B cell (primary cell): ENCODE measurements around the gene DPP10. TPM values are rescaled to one million over a fixed set of nuclear protein-coding genes. Genes with fewer than 3 reads are reported as not detected.

ENCODE experiments used
- ATAC-seq: fragments of 200-7000 bp; cut with Tn5 transposase; one replicate; pipeline ENCODE4 v1.10.0; 2021; ENCODE audit warnings: low read depth, mild to moderate bottlenecking, moderate number of reproducible peaks, moderate library complexity
- CTCF ChIA-PET: fragments of 350-600 bp; sonication (Branson Sonifier 250); formaldehyde crosslinking; loops from one replicate; lab custom pipeline; 2021; ENCODE audit warnings: antibody characterized with exemption, inconsistent platforms; lab: Charles Lee
- POLR2A ChIA-PET: fragments of 350-600 bp; sonication (Branson Sonifier 250); formaldehyde crosslinking; loops from one replicate; lab custom pipeline; 2021; ENCODE audit warnings: antibody characterized with exemption; lab: Charles Lee
- DNase-seq: peaks from one replicate; pipeline ENCODE4 v3.0.0; 2013
- H2AFZ ChIP-seq: 2 replicates; pipeline ENCODE4 v1.6.1; 2012; ENCODE audit warnings: mild to moderate bottlenecking, low read depth, low read length; ENCODE audit not compliant: insufficient read depth, poor library complexity, severe bottlenecking
- H3K27ac ChIP-seq, 2 donors: 1 replicate in 1 of 2; 2 replicates in 1 of 2; pipeline ENCODE4 v1.5.1; 2012 to 2013; ENCODE audit warnings: low read length in 2 of 2, mild to moderate bottlenecking in 2 of 2, moderate library complexity in 1 of 2
- H3K27me3 ChIP-seq, 4 experiments: fragments of 200-600 bp in 1 of 4; sonication (generic) in 1 of 4; replicated peaks in 1 of 4; 1 replicate in 2 of 4; 2 replicates in 2 of 4; pipeline versions ENCODE4 v1.6.1 to v1.7.0; 2013 to 2016; ENCODE audit warnings: low read length in 3 of 4, mild to moderate bottlenecking in 2 of 4, mixed read lengths in 1 of 4, moderate library complexity in 1 of 4; ENCODE audit not compliant: insufficient read depth in 4 of 4, control insufficient read depth in 3 of 4; ENCODE audit errors: control extremely low read depth in 1 of 4
- H3K36me3 ChIP-seq, 2 experiments: replicated peaks in 1 of 2; 1 replicate in 1 of 2; 2 replicates in 1 of 2; pipeline versions ENCODE4 v1.6.1 to v1.7.1; 2013; ENCODE audit warnings: low read length in 1 of 2; ENCODE audit not compliant: insufficient read depth in 2 of 2, control insufficient read depth in 1 of 2; ENCODE audit errors: control extremely low read depth in 1 of 2, extremely low read depth in 1 of 2
- H3K4me1 ChIP-seq, 2 donors: fragments of 200-600 bp in 1 of 2; sonication (generic) in 1 of 2; 1 replicate in 1 of 2; 2 replicates in 1 of 2; pipeline versions ENCODE4 v1.5.1 to v1.6.1; 2013 to 2017; ENCODE audit warnings: low read length in 2 of 2; ENCODE audit not compliant: control insufficient read depth in 2 of 2, insufficient read depth in 2 of 2
- H3K4me2 ChIP-seq: replicated peaks from 2 replicates; pipeline ENCODE3; 2012; ENCODE audit warnings: mild to moderate bottlenecking, low read depth, low read length; ENCODE audit not compliant: poor library complexity, severe bottlenecking
- H3K4me3 ChIP-seq, 5 experiments: fragments of 200-600 bp in 1 of 5; sonication (generic) in 1 of 5; 1 replicate in 3 of 5; 2 replicates in 2 of 5; pipeline versions ENCODE4 v1.5.1 to v1.7.0; 2011 to 2016; ENCODE audit warnings: low read length in 4 of 5, mild to moderate bottlenecking in 4 of 5, low read depth in 2 of 5, control low read depth in 1 of 5, moderate library complexity in 1 of 5; ENCODE audit not compliant: insufficient read depth in 1 of 5; ENCODE audit errors: control extremely low read depth in 1 of 5, extremely low read depth in 1 of 5
- H3K79me2 ChIP-seq: fragments of 200-600 bp; sonication (generic); one replicate; pipeline ENCODE4 v1.6.0; 2016; ENCODE audit warnings: low read length; ENCODE audit not compliant: control insufficient read depth, insufficient read depth
- H3K9ac ChIP-seq: fragments of 200-600 bp; sonication (generic); 2 replicates; pipeline ENCODE4 v1.6.1; 2017; ENCODE audit warnings: mild to moderate bottlenecking, low read length, moderate library complexity
- H3K9me3 ChIP-seq, 3 donors: one replicate each; pipeline versions ENCODE4 v1.6.1 to v1.7.1; 2013; ENCODE audit warnings: low read length in 2 of 3; ENCODE audit not compliant: control insufficient read depth in 2 of 3, insufficient read depth in 1 of 3; ENCODE audit errors: control extremely low read depth in 1 of 3
- H4K20me1 ChIP-seq: 2 replicates; pipeline ENCODE4 v1.6.0; 2012; ENCODE audit warnings: mild to moderate bottlenecking, low read length; ENCODE audit not compliant: insufficient read depth, control insufficient read depth, poor library complexity, severe bottlenecking
- H3K27ac Mint-ChIP-seq: one replicate; pipeline ENCODE4 v1.8.0; 2021; ENCODE audit warnings: mixed read lengths
- H3K27me3 Mint-ChIP-seq: one replicate; pipeline ENCODE4 v1.8.0; 2021; ENCODE audit warnings: mixed read lengths
- H3K4me1 Mint-ChIP-seq: one replicate; pipeline ENCODE4 v1.8.0; 2021; ENCODE audit warnings: mixed read lengths
- H3K4me3 Mint-ChIP-seq: one replicate; pipeline ENCODE4 v1.8.0; 2021; ENCODE audit warnings: mixed read lengths
- H3K9me3 Mint-ChIP-seq: one replicate; pipeline ENCODE4 v1.8.0; 2022; ENCODE audit warnings: mixed read lengths; ENCODE audit not compliant: insufficient read depth
- EZH2 ChIP-seq: IDR thresholded peaks from 2 replicates; pipeline ENCODE4 v1.6.1; 2012; ENCODE audit warnings: borderline replicate concordance, low read depth, mild to moderate bottlenecking, moderate library complexity, low read length; ENCODE audit not compliant: insufficient read depth, poor library complexity, severe bottlenecking
- WGBS: methylation state at CpG from one replicate; pipeline ENCODE4 v1.1.5; 2013; ENCODE audit warnings: missing lambda C conversion rate; ENCODE audit not compliant: insufficient coverage; 5-methylcytosine and 5-hydroxymethylcytosine counted together
- intact Hi-C: fragments of 100-400 bp; cut with micrococcal nuclease; formaldehyde crosslinking; loops from one replicate; pipeline ENCODE4 v1.10.0; 2022
- polyA plus RNA-seq: library from polyadenylated mRNA; depleted of rRNA; stranded (reverse); fragments of >200 nt; gene quantifications from 2 replicates; pipeline ENCODE4 v1.2.3, GENCODE V29; 2012
- total RNA-seq, 2 donors: library from RNA; stranded (reverse); fragments of 120-200 nt in 1 of 2; gene quantifications; 1 replicate in 1 of 2; 2 replicates in 1 of 2; pipeline versions ENCODE4 v1.2.3 to v1.2.4, GENCODE V29; 2013 to 2022
- TF ChIP-seq, protein P1 (sequence below): fragments of 200-600 bp; IDR thresholded peaks from one replicate; pipeline ENCODE4 v1.8.0; 2022; ENCODE audit warnings: antibody characterized with exemption, mild to moderate bottlenecking

DPP10 gene
- total and polyA plus RNA-seq, 2 donors (not counting 1 experiment from before 2014, with no cell fraction given): not detected

DNA sequence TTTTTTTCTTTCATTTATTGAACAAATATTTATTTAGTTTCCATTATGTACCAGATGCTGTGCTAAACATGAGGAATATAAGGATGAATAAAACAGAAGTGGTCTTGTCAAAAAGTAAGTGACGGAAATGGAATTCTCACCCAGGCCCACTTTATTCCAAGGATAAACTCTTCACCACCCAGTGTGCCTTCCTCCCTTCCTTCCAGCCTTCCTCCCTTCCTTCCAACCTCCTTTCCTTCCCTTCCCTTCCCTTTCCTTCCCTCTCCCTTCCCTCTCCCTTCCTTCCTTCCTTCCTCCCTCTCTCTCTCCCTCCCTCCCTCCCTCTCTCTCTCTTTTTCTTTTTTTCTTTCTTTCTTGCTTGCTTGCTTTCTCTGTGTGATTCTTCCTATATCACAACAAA lies 240.8 kb downstream of the DPP10 start:
- TF ChIP-seq, protein P1, sequence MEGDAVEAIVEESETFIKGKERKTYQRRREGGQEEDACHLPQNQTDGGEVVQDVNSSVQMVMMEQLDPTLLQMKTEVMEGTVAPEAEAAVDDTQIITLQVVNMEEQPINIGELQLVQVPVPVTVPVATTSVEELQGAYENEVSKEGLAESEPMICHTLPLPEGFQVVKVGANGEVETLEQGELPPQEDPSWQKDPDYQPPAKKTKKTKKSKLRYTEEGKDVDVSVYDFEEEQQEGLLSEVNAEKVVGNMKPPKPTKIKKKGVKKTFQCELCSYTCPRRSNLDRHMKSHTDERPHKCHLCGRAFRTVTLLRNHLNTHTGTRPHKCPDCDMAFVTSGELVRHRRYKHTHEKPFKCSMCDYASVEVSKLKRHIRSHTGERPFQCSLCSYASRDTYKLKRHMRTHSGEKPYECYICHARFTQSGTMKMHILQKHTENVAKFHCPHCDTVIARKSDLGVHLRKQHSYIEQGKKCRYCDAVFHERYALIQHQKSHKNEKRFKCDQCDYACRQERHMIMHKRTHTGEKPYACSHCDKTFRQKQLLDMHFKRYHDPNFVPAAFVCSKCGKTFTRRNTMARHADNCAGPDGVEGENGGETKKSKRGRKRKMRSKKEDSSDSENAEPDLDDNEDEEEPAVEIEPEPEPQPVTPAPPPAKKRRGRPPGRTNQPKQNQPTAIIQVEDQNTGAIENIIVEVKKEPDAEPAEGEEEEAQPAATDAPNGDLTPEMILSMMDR: no peak
- TF ChIP-seq EZH2: no peak
- Histone ChIP-seq H4K20me1 (no peaks in the 10 kb centered on the region), H3K4me1 (no peaks in the 10 kb centered on the region), H3K36me3 (no peaks in the 10 kb centered on the region), H3K9ac (no peak overlapping the region), H3K9me3 (no peaks in the 10 kb centered on the region), H3K27ac (no peak overlapping the region), H3K4me2 (no peak overlapping the region), H3K79me2 (no peaks in the 10 kb centered on the region), H3K27me3 (no peaks in the 10 kb centered on the region), H2AFZ (no peak overlapping the region), H3K4me3 (no peak overlapping the region)
- no peak overlapping the region for H3K4me3 Mint-ChIP-seq
- WGBS: no CpG with 5 or more reads among the region's 1 CpG
- ChIA-PET POLR2A (no interaction called here), CTCF (no interaction called here)
- no peak overlapping the region for H3K27ac Mint-ChIP-seq
- intact Hi-C loops: no loop called here
- H3K9me3 Mint-ChIP-seq: no peaks in the 10 kb centered on the region
- H3K4me1 Mint-ChIP-seq: no peaks in the 10 kb centered on the region
- ATAC-seq (no peak), DNase-seq (no peak)
- H3K27me3 Mint-ChIP-seq: peaks cover 2% of the 10 kb centered on the region

DNA sequence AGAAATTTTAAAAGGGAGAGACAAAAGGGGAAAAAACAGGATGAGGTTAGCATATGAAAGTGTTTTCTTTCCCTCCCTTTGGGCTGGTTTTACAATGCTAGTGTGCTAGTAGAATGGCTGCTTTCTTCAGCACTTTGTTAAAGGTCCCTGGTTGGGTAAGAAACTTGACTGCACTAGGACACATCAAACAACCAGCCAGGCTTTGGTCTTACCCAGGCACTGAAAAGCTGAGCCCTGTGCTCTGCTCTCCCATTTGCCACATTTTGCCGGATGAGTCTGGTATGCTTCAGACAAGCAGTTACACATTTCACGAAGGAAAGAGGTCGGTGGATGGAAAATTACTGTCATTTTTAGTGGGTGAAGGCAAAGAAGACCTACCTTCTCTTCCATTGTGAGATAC lies 242.0 kb downstream of the DPP10 start:
- intact Hi-C loops: no loop called here
- ChIA-PET POLR2A (no interaction called here), CTCF (no interaction called here)
- H3K9me3 ChIP-seq: no peaks in the 10 kb centered on the region
- H3K27me3 Mint-ChIP-seq: peaks cover 2% of the 10 kb centered on the region
- H3K4me2 ChIP-seq: no peak overlapping the region
- no peaks in the 10 kb centered on the region for H3K27me3 ChIP-seq
- H3K4me1 Mint-ChIP-seq: no peaks in the 10 kb centered on the region
- no peaks in the 10 kb centered on the region for H3K36me3 ChIP-seq
- H3K4me3 ChIP-seq: no peak overlapping the region
- H3K9ac ChIP-seq: no peak overlapping the region
- no peak overlapping the region for H2AFZ ChIP-seq
- TF ChIP-seq, protein P1: no peak
- no peak for TF ChIP-seq EZH2
- H3K27ac ChIP-seq: no peak overlapping the region
- no peaks in the 10 kb centered on the region for H3K4me1 ChIP-seq
- WGBS: 94% methylated on average over 3 of the region's 3 CpGs
- no peak for ATAC-seq
- no peaks in the 10 kb centered on the region for H4K20me1 ChIP-seq
- DNase-seq: no peak
- H3K4me3 Mint-ChIP-seq: no peak overlapping the region
- no peaks in the 10 kb centered on the region for H3K9me3 Mint-ChIP-seq
- no peak overlapping the region for H3K27ac Mint-ChIP-seq
- H3K79me2 ChIP-seq: no peaks in the 10 kb centered on the region
